ENCODE data around the gene REEP1.

Gene REEP1

DNA sequence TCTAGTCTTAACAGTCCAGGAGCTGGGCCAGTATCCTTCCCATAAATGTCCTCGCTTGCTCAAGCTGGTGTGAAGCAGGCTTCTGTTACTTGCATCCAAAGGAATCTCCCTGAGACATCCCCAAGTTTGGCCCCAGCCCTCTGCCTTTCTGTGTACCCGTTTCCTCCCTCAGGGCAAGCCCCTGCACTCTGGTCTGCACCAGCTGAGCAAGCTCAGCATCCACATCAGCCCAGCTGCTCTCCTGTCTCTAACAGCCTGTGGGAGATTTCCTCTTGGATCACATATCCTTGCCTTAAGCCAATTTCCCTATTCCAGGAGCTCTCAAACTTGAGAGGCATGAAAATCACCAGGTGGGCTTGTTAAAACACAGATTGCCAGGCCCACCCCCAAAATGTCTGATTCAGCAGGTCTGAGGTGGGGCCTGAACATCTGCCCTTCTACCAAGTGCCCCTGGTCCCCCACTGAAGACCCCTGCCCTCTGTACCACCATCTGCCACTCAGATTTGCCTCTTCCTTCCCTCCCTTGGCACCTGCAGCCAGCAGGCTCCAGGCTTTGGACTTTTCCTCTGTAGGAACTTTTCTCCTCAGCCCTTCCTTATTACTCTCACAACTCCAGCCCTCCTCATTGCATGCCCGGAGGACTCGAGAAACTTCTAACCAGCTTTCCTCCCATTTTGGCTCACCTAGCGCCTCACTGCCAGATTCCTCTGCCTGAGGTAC, 32.1 kb downstream of the REEP1 start:
- TF ChIP-seq, protein P1, sequence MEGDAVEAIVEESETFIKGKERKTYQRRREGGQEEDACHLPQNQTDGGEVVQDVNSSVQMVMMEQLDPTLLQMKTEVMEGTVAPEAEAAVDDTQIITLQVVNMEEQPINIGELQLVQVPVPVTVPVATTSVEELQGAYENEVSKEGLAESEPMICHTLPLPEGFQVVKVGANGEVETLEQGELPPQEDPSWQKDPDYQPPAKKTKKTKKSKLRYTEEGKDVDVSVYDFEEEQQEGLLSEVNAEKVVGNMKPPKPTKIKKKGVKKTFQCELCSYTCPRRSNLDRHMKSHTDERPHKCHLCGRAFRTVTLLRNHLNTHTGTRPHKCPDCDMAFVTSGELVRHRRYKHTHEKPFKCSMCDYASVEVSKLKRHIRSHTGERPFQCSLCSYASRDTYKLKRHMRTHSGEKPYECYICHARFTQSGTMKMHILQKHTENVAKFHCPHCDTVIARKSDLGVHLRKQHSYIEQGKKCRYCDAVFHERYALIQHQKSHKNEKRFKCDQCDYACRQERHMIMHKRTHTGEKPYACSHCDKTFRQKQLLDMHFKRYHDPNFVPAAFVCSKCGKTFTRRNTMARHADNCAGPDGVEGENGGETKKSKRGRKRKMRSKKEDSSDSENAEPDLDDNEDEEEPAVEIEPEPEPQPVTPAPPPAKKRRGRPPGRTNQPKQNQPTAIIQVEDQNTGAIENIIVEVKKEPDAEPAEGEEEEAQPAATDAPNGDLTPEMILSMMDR (IDR thresholded peaks at IDR 0.05; ENCODE audit: low read depth, low read length): no peak
- in situ Hi-C loops (cut with HindIII; ENCODE audit: low sequenced_read_pairs): no loop called here
- no peak for DNase-seq (ENCODE audit: low read depth, low spot score)
- no peak overlapping the region for H3K4me3 ChIP-seq (ENCODE audit: low read depth, low read length)

DNA sequence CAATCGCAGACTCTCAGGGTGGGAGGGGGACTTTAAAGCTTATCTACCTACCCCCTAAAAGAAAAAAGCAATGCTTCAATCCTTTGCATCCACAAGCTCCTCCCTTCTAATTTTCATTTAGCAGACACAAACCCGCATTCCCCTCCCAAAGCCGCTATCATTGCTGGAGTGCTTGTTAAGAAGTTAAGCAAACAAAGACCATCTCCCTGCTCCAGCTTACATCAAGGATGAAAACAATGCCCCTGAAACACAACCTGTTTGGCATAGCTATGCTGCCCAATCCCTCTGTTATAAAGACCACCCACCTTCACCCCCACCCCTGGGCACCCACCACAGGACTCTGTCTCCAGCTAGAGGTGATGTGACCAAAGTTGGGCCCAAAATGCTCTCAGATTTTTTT, 33.0 kb downstream of the REEP1 start:
- TF ChIP-seq, protein P1 (IDR thresholded peaks at IDR 0.05; ENCODE audit: low read depth, low read length): no peak
- DNase-seq (ENCODE audit: low read depth, low spot score): no peak
- in situ Hi-C loops (cut with HindIII; ENCODE audit: low sequenced_read_pairs): no loop called here
- no peak overlapping the region for H3K4me3 ChIP-seq (ENCODE audit: low read depth, low read length)

DNA sequence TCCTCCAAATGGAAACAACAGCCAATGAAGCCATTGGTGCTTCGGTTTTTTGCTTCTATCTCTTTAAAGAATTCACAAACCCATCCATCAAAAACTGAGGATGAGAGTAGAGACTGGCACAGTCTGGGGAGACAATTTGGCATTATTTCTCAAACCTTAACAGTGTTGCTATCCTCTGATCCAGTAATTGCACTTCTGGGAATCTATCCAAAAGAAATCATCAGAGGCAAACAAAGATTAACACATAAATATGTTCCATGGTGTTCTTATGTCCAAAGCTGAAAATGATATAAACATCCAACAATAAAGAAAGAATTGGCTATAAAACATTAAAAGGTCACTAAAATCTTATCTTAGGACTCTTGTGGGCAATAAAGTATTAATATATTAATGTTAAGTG, 35.1 kb downstream of the REEP1 start:
- TF ChIP-seq, protein P1 (IDR thresholded peaks at IDR 0.05; ENCODE audit: low read depth, low read length): no peak
- in situ Hi-C loops (cut with HindIII; ENCODE audit: low sequenced_read_pairs): no loop called here
- DNase-seq (ENCODE audit: low read depth, low spot score): no peak

GRCh38 chr2:86301711-86302202, 35.7 kb downstream of the REEP1 start:
- no peak overlapping the region for H3K4me3 ChIP-seq (ENCODE audit: low read depth, low read length)
- TF ChIP-seq, protein P1 (IDR thresholded peaks at IDR 0.05; ENCODE audit: low read depth, low read length): no peak
- no peak for DNase-seq (ENCODE audit: low read depth, low spot score)
- in situ Hi-C loops (cut with HindIII; ENCODE audit: low sequenced_read_pairs): no loop called here

More for the DNA sequence above, 35.1 kb downstream of the REEP1 start:
- no peak overlapping the region for H3K4me3 ChIP-seq (ENCODE audit: low read depth, low read length)

DNA sequence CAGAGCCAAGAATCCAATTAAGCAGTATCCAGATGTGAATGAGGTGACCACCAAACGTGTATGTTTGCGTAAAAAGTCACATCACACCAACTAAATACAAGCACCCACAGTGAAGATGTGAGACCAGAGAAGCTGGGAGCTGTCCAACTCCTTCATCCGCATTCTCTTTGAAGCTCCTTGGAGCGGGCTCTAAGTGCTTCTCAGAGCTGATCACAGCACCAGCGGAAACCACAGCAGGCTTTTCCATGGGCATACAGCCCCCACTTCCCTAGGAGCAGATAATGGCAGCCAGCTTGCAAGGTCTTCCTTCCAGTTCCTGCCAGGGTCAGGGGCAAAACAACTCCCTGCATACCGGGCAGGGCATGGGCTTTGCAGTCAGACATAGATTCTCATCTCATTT, 36.4 kb downstream of the REEP1 start:
- H3K4me3 ChIP-seq (ENCODE audit: low read depth, low read length): no peak overlapping the region
- TF ChIP-seq, protein P1 (IDR thresholded peaks at IDR 0.05; ENCODE audit: low read depth, low read length): no peak
- in situ Hi-C loops (cut with HindIII; ENCODE audit: low sequenced_read_pairs): no loop called here
- DNase-seq (ENCODE audit: low read depth, low spot score): no peak

GRCh38 chr2:86300496-86300895, 36.9 kb downstream of the REEP1 start:
- TF ChIP-seq, protein P1 (IDR thresholded peaks at IDR 0.05; ENCODE audit: low read depth, low read length): no peak
- no peak for DNase-seq (ENCODE audit: low read depth, low spot score)
- no peak overlapping the region for H3K4me3 ChIP-seq (ENCODE audit: low read depth, low read length)
- in situ Hi-C loops (cut with HindIII; ENCODE audit: low sequenced_read_pairs): no loop called here
